DND-41 (cell line): ENCODE results near the gene VKORC1.
A peak's percentile ranks its signal among the peaks of the same experiment; 100 is the strongest.
"Not testable (repeated sequence)": the region's sequence is repeated elsewhere in the genome, so short reads cannot be mapped to it uniquely, and the experiment has no call there.

Experiments
- ATAC-seq: fragments of 200-7000 bp; cut with Tn5 transposase; 3 replicates; pipeline ENCODE4 v1.9.1; 2021; ENCODE audit warnings: low read depth; ENCODE audit not compliant: insufficient read depth
- DNase-seq: peaks from one replicate; pipeline ENCODE4 v3.0.0-alpha.2; 2020
- H2AFZ ChIP-seq: 2 replicates; pipeline ENCODE4 v1.6.0; 2012; ENCODE audit warnings: low read depth, low read length
- H3K27ac ChIP-seq: 2 replicates; pipeline ENCODE4 v1.5.1; 2012; ENCODE audit warnings: low read length, inconsistent platforms
- H3K27me3 ChIP-seq: fragments of 200-600 bp; sonication (generic); 2 replicates; pipeline ENCODE4 v1.6.0; 2012; ENCODE audit warnings: low read length, mild to moderate bottlenecking, inconsistent platforms; ENCODE audit not compliant: insufficient read depth, poor library complexity
- H3K36me3 ChIP-seq: 2 replicates; pipeline ENCODE4 v1.5.1; 2012; ENCODE audit warnings: low read length, inconsistent platforms; ENCODE audit not compliant: insufficient read depth
- H3K4me1 ChIP-seq: 2 replicates; pipeline ENCODE4 v1.5.1; 2012; ENCODE audit warnings: mild to moderate bottlenecking, low read length; ENCODE audit not compliant: insufficient read depth
- H3K4me2 ChIP-seq: 2 replicates; pipeline ENCODE4 v1.6.0; 2012; ENCODE audit warnings: mild to moderate bottlenecking, moderate library complexity, low read length, inconsistent platforms; ENCODE audit not compliant: insufficient read depth
- H3K4me3 ChIP-seq, 2 experiments: fragments of 200-600 bp in 1 of 2; shearing (Covaris generic) in 1 of 2; 2 replicates each; pipeline ENCODE4 v1.5.1; 2012 to 2016; ENCODE audit warnings: inconsistent platforms in 2 of 2, low read length in 2 of 2, mild to moderate bottlenecking in 2 of 2, low read depth in 1 of 2, moderate library complexity in 1 of 2
- H3K79me2 ChIP-seq: 2 replicates; pipeline ENCODE4 v1.6.0; 2012; ENCODE audit warnings: low read length, inconsistent platforms; ENCODE audit not compliant: insufficient read depth
- H3K9ac ChIP-seq: 2 replicates; pipeline ENCODE4 v1.6.0; 2012; ENCODE audit warnings: low read depth, mild to moderate bottlenecking, inconsistent platforms, low read length, moderate library complexity
- H3K9me3 ChIP-seq: 2 replicates; pipeline ENCODE4 v1.5.1; 2012; ENCODE audit warnings: low read length, moderate library complexity, mild to moderate bottlenecking, inconsistent platforms; ENCODE audit not compliant: insufficient read depth, severe bottlenecking
- H4K20me1 ChIP-seq: 2 replicates; pipeline ENCODE4 v1.6.0; 2012; ENCODE audit warnings: low read length; ENCODE audit not compliant: insufficient read depth
- CTCF ChIP-seq: IDR thresholded peaks from 2 replicates; pipeline ENCODE4 v1.5.1; 2012; ENCODE audit warnings: borderline replicate concordance, low read length, moderate library complexity, mild to moderate bottlenecking; ENCODE audit not compliant: poor library complexity, severe bottlenecking; ENCODE audit errors: extremely low read depth
- EZH2 ChIP-seq: IDR thresholded peaks from 3 replicates; pipeline ENCODE4 v1.6.1; 2012; ENCODE audit warnings: borderline replicate concordance, low read depth, mild to moderate bottlenecking, moderate library complexity, low read length, inconsistent platforms; ENCODE audit not compliant: severe bottlenecking

The VKORC1 gene

GRCh38 chr16:31142109-31143010 is 47.8 kb upstream of the VKORC1 start:
- peak overlapping the region; percentile 97 for H2AFZ ChIP-seq
- ATAC-seq = peak; percentile 85
- TF ChIP-seq EZH2 (no peak), CTCF (peak; percentile 97)
- H3K4me3 ChIP-seq = peak overlapping the region in 1 of 2 experiments; percentile 58; a peak in 2 of 4 replicates
- H3K9ac ChIP-seq = peak overlapping the region; percentile 85
- no peaks in the 10 kb centered on the region for H3K36me3 ChIP-seq
- no peaks in the 10 kb centered on the region for H3K27me3 ChIP-seq
- H4K20me1 ChIP-seq = no peaks in the 10 kb centered on the region
- H3K9me3 ChIP-seq = no peaks in the 10 kb centered on the region
- peak; percentile 100 for DNase-seq
- peak overlapping the region; percentile 82 for H3K27ac ChIP-seq
- peak overlapping the region; percentile 90 for H3K4me2 ChIP-seq
- H3K4me1 ChIP-seq = peaks cover 18% of the 10 kb centered on the region
- H3K79me2 ChIP-seq = no peaks in the 10 kb centered on the region

- peak overlapping the region; percentile 49 for H3K9ac ChIP-seq
- H3K27me3 ChIP-seq = no peaks in the 10 kb centered on the region
- H3K4me2 ChIP-seq = peak overlapping the region; percentile 65
- H3K36me3 ChIP-seq = no peaks in the 10 kb centered on the region
- peaks cover 18% of the 10 kb centered on the region for H3K4me1 ChIP-seq
- TF ChIP-seq CTCF (no peak), EZH2 (no peak)
- peak; percentile 2; the same call in 2 of the 3 replicates for ATAC-seq
- no peaks in the 10 kb centered on the region for H3K79me2 ChIP-seq
- H3K27ac ChIP-seq = peak overlapping the region; percentile 63
- peak overlapping the region; percentile 74 for H2AFZ ChIP-seq
- no peaks in the 10 kb centered on the region for H4K20me1 ChIP-seq
- H3K4me3 ChIP-seq = peak overlapping the region in 1 of 2 experiments; percentile 47; a peak in 2 of 4 replicates
- DNase-seq = no peak
- H3K9me3 ChIP-seq = no peaks in the 10 kb centered on the region
These were observed 47.0 kb upstream of the VKORC1 start for GRCh38 chr16:31141489-31142108.

GRCh38 chr16:31141071-31141469 is 46.5 kb upstream of the VKORC1 start:
- not testable (repeated sequence) for H3K36me3 ChIP-seq, DNase-seq, ATAC-seq, H3K27me3 ChIP-seq, H3K79me2 ChIP-seq, H3K9me3 ChIP-seq, H4K20me1 ChIP-seq
- H3K9ac ChIP-seq = peak overlapping the region; percentile 49
- peak overlapping the region; percentile 74 for H2AFZ ChIP-seq
- peaks cover 18% of the 10 kb centered on the region for H3K4me1 ChIP-seq
- peak overlapping the region; percentile 65 for H3K4me2 ChIP-seq
- H3K4me3 ChIP-seq = peak overlapping the region in 1 of 2 experiments; percentile 47; a peak in 2 of 4 replicates
- peak overlapping the region; percentile 63 for H3K27ac ChIP-seq
